Stomach (tissue), 9 donors: Measurements from ENCODE around the gene EFL1. TPM values are rescaled to one million over a fixed set of nuclear protein-coding genes. Genes with fewer than 3 reads are reported as not detected.

Source experiments
- DNase-seq, 2 donors: peaks; one replicate each; pipeline versions ENCODE4 v3.0.0 to v3.0.0-alpha.2; 2013 to 2019
- H3K27ac ChIP-seq, 5 donors: fragments of 200-600 bp in 4 of 5; sonication (generic) in 4 of 5; one replicate each; pipeline ENCODE4 v1.5.1; 2013 to 2019; ENCODE audit warnings: mild to moderate bottlenecking in 1 of 5, moderate library complexity in 1 of 5
- H3K27me3 ChIP-seq, 3 donors: fragments of 200-600 bp; sonication (generic); one replicate each; pipeline ENCODE4 v1.5.1; 2017 to 2019; ENCODE audit warnings: mixed run types in 1 of 3
- H3K36me3 ChIP-seq, 4 donors: fragments of 200-600 bp; sonication (generic); 1 replicate in 3 of 4; 2 replicates in 1 of 4; pipeline ENCODE4 v1.5.1; 2016 to 2019
- H3K4me1 ChIP-seq, 4 donors: fragments of 200-600 bp; sonication (generic); one replicate each; pipeline ENCODE4 v1.5.1; 2016 to 2019
- H3K4me3 ChIP-seq, 4 donors: fragments of 200-600 bp; sonication (generic) in 3 of 4; one replicate each; pipeline ENCODE4 v1.5.1; 2016 to 2019; ENCODE audit warnings: mild to moderate bottlenecking in 1 of 4
- H3K9me3 ChIP-seq, 4 donors: fragments of 200-600 bp; sonication (generic); one replicate each; pipeline ENCODE4 v1.5.1; 2016 to 2019
- EP300 ChIP-seq: sonication (generic); formaldehyde crosslinking; IDR thresholded peaks from one replicate; pipeline ENCODE4 v1.6.1; 2017; ENCODE audit warnings: antibody characterized with exemption
- POLR2A ChIP-seq, 4 donors: fragments of 450-650 bp; IDR thresholded peaks; one replicate each; pipeline ENCODE4 v1.6.1; 2016; ENCODE audit warnings: antibody characterized with exemption in 4 of 4, control low read depth in 2 of 4, mild to moderate bottlenecking in 1 of 4, moderate library complexity in 1 of 4
- POLR2AphosphoS5 ChIP-seq, 3 donors: sonication (generic); formaldehyde crosslinking; IDR thresholded peaks; one replicate each; pipeline ENCODE4 v1.6.1; 2016; ENCODE audit warnings: antibody characterized with exemption in 3 of 3
- WGBS, 5 donors: extraction: QIAGEN DNeasy Blood & Tissue Kit in 3 of 5; methylation state at CpG; one replicate each; pipeline versions ENCODE4 v1.1.5 to v1.1.7; 2013 to 2018; 5-methylcytosine and 5-hydroxymethylcytosine counted together
- intact Hi-C: fragments of 100-400 bp; cut with DNase I; formaldehyde crosslinking; loops from one replicate; pipeline ENCODE4 v1.15.1; 2023; ENCODE audit warnings: low total_unique reads
- polyA plus RNA-seq, 3 donors: library from polyadenylated mRNA; stranded (reverse); fragments of 200-250 nt; gene quantifications; one replicate each; pipeline ENCODE4 v1.2.3, GENCODE V29; 2013
- total RNA-seq, 5 donors: library from RNA; depleted of rRNA; stranded (reverse); fragments of >200 nt; gene quantifications; one replicate each; pipeline versions ENCODE4 v1.1.0 to v1.2.3, GENCODE V29; 2014 to 2016
- TF ChIP-seq, protein P1 (sequence below), 7 experiments: fragments of 450-650 bp in 4 of 7; fragments of 200-600 bp in 3 of 7; sonication (generic) in 3 of 7; IDR thresholded peaks; one replicate each; pipeline ENCODE4 v1.5.1; 2016 to 2019; ENCODE audit warnings: antibody characterized with exemption in 7 of 7, control low read depth in 2 of 7, mild to moderate bottlenecking in 1 of 7
- donor health status: healthy with polysubstance abuse.
- donor health status: Bipolar disorder and iron deficiency.
- donor health status: healthy.

Gene EFL1
- total and polyA plus RNA-seq, 8 donors = 4.6 to 19.8 (median 11.1) TPM

DNA sequence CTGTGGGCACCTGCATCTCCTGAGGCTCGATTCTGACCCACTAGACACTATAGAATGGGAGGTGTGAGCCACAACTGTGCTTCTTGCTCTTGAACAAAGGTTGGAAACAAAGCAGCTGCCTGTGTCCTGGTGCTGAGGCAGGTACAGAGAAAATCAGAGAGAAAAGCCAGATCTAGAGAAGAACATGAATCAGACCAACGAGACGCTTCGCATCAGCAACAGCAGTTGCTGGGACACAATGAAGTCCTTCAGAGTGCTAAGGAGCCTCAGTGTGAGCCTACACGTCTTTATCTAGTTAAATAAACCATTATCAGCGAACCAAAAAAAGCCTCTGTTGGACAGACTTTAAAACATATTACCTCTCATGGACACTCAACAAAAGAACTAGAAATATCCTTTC is 130.4 kb downstream of the EFL1 start:
- Histone ChIP-seq H3K4me3 (no peak overlapping the region), H3K36me3 (peaks cover 3 to 64% (median 56%) of the 10 kb centered on the region in 4 donors), H3K27me3 (no peaks in the 10 kb centered on the region), H3K4me1 (no peaks in the 10 kb centered on the region), H3K27ac (no peak overlapping the region), H3K9me3 (no peaks in the 10 kb centered on the region)
- 80 to 89% (median 84%) methylated on average over 6 of the region's 6 CpGs for WGBS, 5 donors
- intact Hi-C loops = no loop called here
- no peak for DNase-seq
- TF ChIP-seq, protein P1, sequence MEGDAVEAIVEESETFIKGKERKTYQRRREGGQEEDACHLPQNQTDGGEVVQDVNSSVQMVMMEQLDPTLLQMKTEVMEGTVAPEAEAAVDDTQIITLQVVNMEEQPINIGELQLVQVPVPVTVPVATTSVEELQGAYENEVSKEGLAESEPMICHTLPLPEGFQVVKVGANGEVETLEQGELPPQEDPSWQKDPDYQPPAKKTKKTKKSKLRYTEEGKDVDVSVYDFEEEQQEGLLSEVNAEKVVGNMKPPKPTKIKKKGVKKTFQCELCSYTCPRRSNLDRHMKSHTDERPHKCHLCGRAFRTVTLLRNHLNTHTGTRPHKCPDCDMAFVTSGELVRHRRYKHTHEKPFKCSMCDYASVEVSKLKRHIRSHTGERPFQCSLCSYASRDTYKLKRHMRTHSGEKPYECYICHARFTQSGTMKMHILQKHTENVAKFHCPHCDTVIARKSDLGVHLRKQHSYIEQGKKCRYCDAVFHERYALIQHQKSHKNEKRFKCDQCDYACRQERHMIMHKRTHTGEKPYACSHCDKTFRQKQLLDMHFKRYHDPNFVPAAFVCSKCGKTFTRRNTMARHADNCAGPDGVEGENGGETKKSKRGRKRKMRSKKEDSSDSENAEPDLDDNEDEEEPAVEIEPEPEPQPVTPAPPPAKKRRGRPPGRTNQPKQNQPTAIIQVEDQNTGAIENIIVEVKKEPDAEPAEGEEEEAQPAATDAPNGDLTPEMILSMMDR (IDR thresholded peaks at IDR 0.05) = no peak
- TF ChIP-seq EP300 (no peak), POLR2AphosphoS5 (IDR thresholded peaks at IDR 0.05) (no peak), POLR2A (IDR thresholded peaks at IDR 0.05) (no peak)

DNA sequence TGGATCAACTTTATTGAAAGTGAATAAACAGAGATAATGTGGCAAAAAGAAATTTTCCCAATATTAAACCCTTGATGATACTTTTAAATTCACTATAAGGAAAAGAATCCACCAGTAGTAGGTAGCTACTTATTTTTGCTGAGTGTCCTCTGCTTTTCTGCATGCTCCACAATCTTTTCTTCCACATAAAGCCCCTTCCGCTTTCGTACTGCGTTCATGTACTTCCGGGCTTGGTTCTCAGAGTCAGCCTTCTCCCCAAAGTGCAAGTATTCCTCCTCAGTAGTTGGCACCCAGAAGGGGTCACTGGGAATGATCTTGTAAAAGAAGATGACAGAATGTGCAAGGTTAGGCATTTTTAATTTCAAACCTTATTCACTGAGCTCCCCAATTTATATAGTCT is 132.3 kb downstream of the EFL1 start:
- intact Hi-C loops = no loop called here
- no peak for TF ChIP-seq EP300
- TF ChIP-seq, protein P1 (IDR thresholded peaks at IDR 0.05) = no peak
- TF ChIP-seq POLR2AphosphoS5 (IDR thresholded peaks at IDR 0.05) = no peak
- no peak for TF ChIP-seq POLR2A (IDR thresholded peaks at IDR 0.05)
- Histone ChIP-seq H3K9me3 (no peaks in the 10 kb centered on the region), H3K36me3 (peaks cover 3 to 52% (median 42%) of the 10 kb centered on the region in 4 donors), H3K4me3 (no peak overlapping the region), H3K27me3 (no peaks in the 10 kb centered on the region), H3K27ac (no peak overlapping the region), H3K4me1 (no peaks in the 10 kb centered on the region)
- no peak for DNase-seq
- 67 to 91% (median 83%) methylated on average over 4 of the region's 4 CpGs for WGBS, 5 donors

DNA sequence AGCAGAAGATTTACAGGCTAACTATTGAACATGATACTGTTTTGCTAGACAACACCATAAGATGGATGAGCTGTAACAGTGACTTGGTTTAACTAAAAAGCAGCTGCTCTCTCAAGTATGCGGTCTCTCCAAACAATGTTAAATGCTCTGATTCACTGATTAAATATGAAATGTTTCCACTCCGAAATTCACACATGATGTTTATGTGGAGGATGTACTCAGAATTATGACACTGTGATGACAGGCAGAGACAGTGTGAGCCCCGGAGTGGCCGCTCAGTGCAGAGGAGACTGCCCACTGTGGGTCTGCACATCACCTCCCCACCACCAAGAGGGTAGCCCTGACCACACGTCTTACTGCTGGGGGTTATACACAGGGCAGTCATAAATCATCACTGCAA is 132.8 kb downstream of the EFL1 start:
- intact Hi-C loops = loop anchor here (10.0 kb wide), 1 partner anchor 45 kb away; no protein-coding TSS in a partner anchor
- H3K27ac ChIP-seq = no peak overlapping the region
- peaks cover 3 to 51% (median 41%) of the 10 kb centered on the region in 4 donors for H3K36me3 ChIP-seq
- H3K4me3 ChIP-seq = no peak overlapping the region
- no peaks in the 10 kb centered on the region for H3K27me3 ChIP-seq
- no peaks in the 10 kb centered on the region for H3K9me3 ChIP-seq
- 48 to 86% (median 75%) methylated on average over 5 of the region's 5 CpGs for WGBS, 5 donors
- DNase-seq = peak in 1 of 2 donors; percentile 38
- no peaks in the 10 kb centered on the region for H3K4me1 ChIP-seq
- TF ChIP-seq POLR2AphosphoS5 (IDR thresholded peaks at IDR 0.05) (no peak), POLR2A (IDR thresholded peaks at IDR 0.05) (no peak), EP300 (no peak)
- TF ChIP-seq, protein P1 (IDR thresholded peaks at IDR 0.05) = no peak

DNA sequence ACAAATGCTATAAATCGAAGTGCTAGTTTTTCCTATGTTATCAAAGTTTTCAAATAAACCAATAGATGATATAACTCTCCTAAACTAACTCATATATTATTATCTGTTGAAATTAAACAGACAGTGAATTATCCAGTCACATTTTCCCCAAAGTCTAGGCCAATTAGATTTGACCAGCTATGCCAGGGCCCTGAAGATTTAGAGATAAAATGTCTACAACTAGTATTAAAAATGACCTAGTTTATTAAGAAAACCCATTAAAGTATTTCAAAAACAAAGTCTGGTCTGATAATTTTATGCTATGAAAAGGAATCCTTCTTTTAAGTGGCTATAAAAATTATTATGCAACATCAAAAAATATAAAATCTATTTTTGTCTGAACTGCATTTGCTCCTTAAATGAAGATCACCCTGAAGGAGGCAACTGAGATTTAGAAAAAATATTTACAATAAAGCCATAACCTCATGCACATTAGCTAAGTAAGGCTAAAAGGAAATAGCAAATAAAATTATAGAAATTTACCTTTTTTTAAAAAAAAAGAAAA is 133.3 kb downstream of the EFL1 start:
- H3K9me3 ChIP-seq = no peaks in the 10 kb centered on the region
- DNase-seq = no peak
- WGBS, 5 donors = 68 to 78% (median 71%) methylated on average over 1 of the region's 1 CpG
- no peaks in the 10 kb centered on the region for H3K27me3 ChIP-seq
- intact Hi-C loops = loop anchor here (10.0 kb wide), 1 partner anchor 46 kb away; no protein-coding TSS in a partner anchor
- TF ChIP-seq POLR2AphosphoS5 (IDR thresholded peaks at IDR 0.05) (no peak), EP300 (no peak), POLR2A (IDR thresholded peaks at IDR 0.05) (no peak)
- TF ChIP-seq, protein P1 (IDR thresholded peaks at IDR 0.05) = no peak
- no peak overlapping the region for H3K27ac ChIP-seq
- H3K4me1 ChIP-seq = no peaks in the 10 kb centered on the region
- H3K36me3 ChIP-seq = peaks cover 3 to 47% (median 41%) of the 10 kb centered on the region in 4 donors
- H3K4me3 ChIP-seq = no peak overlapping the region
